Activated CD4-positive, CD25-positive, alpha-beta regulatory T cell treated with anti-CD3 and anti-CD28 coated beads, Interleukin-2, amount 50 U/mL, for 16 hours (primary cell): ENCODE results near the gene SMYD3.
"Not testable (repeated sequence)": the region's sequence is repeated elsewhere in the genome, so short reads cannot be mapped to it uniquely, and the experiment has no call there.

Experiments used
- DNase-seq: peaks from one replicate; pipeline ENCODE4 v3.0.0-alpha.2; 2020; ENCODE audit warnings: low read depth, low spot score

The SMYD3 gene

DNA sequence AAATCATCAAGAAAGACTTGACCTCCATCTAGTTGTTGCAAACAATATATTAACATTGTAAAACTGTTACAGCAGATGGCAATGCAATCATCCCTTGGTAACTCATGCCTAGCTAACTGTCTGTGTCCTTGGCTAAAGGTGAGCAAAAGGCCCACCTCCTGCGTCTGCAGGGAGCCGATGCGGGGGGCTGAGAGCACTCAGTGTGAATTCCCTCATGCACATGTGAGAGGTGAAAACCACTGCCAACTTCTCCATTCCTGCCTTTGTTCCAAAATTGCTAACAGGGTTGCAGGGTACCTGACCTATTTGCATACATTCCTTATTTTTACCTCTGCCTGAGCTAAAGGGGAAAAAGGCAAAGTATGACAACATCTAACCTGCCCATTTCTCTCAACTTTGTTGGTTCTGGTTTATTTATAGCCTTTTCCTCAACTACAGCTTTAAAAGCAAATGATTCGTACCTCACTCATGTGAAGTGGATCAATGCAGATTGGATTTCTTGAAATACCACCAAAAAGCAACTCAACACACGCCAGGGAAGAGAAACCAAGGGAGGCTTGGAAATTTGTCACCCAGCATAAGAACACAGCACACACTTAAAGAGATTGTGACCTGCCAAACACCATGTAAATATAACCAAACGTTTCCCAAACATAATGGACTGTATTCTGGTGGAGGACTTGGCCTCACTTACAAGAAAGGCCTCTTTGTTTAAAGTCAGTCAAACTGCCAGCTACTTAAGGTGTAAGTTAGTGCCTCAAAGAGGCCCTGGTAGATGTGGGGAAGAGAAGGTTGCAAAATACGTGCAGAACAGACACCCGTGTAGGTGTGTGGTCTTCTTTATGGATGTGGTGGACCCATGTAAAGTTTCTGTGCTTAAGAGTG lies 651.0 kb downstream of the SMYD3 start:
- DNase-seq: no peak

DNA sequence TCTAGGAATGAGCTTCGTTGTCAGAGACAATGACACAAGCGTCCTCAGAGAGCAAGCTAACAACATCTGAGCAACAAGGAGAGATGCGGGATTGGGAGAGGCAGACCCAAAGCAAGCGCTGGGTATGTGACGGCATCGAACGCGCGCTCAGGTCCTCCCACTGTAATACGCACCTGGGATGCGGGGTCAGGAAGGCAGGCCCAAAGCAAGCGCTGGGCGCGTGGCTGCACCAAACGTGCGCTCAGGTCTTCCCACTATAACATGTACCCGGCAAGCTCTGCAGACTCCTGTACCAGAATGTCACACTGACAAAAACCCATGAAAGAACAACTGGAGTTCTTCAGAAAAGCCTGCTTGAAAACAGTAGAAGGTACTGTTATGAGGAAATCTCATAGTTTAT lies 653.8 kb downstream of the SMYD3 start:
- DNase-seq: no peak

DNA sequence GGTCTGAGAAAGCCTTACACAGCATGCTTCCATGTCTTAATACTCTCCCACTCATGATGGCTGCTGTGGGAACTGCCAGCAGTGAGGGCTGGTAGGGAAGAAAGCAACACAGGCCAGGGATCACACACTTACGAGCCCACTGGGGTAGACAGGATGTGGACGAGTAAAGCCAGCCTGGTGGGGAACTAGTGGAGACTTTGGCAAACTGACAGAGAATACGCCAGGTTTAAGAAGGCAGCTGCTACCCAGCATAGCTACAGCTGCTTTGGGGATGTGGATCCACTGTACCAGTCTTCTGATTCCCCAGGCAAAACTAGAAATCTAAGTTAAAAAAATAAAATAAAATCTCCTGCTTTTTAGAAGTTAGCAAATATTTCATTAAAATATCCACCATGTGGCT lies 664.0 kb downstream of the SMYD3 start:
- no peak for DNase-seq

DNA sequence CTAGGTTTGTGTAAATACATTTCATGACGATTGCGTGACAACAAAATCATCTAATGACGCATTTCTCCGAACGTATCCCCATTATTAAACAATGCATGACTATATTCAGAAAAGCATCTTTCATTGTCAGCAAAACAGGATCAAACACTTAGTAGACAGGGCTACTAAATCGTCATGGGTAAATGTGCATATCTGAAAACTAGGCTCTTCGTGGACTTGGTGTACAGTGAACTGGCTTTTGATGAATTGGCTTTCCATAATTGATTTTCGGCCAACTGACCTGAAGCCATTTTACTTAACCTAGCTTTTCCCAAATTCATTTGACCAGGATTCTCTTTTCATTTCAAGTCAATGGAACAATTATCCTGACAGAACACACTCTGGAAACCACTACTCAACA lies 665.0 kb downstream of the SMYD3 start:
- no peak for DNase-seq

DNA sequence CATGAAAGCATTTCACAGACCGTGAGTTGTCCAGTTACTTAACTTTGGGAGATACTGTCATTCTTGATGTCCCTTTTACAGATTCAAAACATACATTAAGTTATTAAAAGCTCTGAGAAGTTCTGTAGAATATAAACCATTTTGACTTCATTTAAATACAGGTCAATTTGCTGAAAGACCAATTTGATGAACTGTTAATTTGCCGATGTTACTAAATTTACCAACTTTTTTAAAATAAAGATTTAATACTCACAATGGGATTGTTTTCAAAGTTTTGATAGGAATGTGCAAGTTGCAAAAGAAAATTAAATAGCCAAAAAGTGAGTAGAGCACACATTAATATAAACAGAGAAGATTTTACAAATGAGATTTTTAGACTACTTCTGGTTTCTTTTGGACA lies 666.1 kb downstream of the SMYD3 start:
- DNase-seq: no peak

DNA sequence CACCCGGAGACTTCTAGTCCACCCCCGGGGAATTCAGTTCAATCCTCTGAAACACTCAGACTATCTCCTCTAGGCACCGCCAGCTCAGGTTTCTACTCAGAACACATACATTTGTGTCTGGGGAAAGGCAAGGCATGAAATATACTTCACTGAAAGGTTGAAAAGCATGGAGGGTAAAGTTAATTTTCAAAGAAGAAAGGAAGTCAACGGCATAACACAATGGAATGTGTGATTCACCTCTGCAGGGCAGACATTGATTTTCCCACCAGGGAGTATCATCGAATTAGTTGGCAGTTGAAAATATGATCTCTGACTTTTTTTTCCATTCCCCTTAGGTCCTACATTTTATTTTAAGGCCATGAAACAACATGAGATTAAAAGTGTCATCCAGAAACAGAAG lies 669.4 kb downstream of the SMYD3 start:
- no peak for DNase-seq

DNA sequence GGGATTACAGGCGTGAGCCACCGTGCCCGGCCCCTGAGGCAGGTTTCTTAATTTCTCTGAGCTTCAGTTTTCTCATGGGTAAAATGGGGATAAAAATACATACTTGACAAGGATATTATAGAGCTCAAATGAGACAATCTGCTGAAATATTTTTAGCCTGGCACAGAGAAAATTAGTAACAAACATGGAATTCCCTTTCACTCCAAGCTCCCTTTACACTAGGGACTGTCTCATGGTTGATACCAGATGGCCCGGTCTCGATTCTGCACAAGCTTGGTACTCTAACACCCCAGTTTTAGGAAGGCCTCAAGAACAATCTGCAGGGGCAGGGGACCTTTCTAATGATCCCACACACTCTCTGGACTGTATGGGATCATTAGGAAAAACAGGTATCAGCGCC lies 671.7 kb downstream of the SMYD3 start:
- DNase-seq: no peak

DNA sequence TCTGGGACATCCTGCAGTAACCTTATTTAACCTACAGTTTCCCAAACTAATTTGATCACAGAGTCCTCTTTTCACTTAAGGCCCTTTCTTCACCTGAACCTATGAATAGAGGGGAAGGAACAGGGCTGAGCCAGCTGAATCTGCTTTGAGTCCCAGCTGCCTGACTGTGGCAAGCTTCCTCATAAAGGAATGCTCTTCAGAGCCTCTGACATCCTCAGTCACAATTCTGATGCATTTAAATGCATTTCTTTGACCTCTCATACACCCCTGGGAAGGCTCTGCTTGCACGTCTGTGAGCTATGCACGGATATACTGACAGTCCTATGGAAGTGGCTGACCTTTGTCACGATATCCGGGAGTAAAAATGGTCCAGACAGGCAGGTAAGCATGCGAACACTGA lies 673.1 kb downstream of the SMYD3 start:
- DNase-seq: no peak

DNA sequence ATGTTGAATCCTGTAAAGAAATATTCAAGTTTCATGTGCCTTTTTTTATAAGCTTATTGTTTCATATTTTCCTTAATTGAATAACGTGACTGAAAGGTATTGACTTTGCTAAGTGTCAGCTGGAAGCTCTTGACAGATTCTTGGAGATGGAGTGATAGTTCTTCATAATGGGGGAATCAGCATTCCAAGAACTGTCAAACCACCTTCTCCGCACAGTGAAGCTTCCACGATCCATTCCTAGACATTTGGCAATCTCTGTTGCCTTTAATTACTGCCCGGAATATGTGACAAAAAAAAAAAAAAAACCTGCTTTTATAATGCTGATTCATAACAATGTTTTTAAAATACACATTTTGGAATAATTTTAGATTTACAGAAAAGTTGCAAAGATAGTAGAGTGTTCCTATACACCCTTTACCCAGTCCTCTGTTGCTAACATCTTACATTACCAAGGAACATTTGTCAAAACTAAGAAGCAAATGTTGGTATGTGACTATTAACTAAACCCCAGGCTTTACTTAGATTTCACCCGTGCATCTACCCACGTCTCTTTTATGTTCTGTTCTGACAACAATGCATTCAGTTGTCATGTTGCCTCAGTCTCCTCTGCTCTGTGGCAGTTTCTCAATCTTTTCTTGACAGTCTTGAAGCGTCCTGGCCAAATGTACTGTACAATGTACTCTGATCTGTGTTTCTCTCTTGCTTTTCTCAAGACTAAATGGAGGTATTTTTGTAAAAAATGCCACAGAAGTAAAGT lies 674.1 kb downstream of the SMYD3 start:
- DNase-seq: no peak

DNA sequence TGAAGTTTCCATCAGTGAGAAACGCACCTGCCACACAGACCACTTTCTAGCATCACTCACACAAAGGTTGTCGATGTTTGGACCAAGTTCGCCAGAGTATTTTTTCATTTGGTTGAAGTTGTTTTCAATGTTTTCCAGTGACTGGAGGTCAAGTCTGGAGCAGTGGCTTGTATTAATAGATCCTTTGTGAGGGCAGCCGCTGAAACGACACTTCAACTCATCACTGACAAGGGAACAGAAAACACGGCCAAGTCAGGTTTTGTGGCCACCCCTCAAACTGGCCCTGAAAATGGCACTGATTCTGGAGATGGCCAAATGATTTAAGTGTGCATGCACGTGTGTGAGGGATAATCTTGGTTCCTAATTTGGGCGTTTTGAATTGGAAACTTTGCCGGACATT lies 675.6 kb downstream of the SMYD3 start:
- no peak for DNase-seq

DNA sequence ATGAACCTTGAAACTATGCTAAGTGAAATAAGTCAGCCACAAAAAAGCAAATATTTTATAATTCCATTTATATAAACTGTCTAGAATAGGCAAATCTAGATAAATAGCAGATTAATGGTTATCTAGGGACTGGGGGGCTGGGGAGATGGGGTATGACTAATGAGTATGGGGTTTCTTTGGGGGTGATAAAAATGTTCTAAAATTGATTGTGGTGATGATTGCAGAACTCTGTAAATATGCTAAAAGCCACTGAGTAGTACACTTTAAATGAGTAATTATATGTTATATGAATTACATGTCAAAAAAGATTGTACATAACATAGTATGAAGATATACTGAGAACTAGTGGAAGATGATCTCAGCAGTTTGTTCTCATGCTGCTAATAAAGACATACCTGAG lies 677.3 kb downstream of the SMYD3 start:
- no peak for DNase-seq

DNA sequence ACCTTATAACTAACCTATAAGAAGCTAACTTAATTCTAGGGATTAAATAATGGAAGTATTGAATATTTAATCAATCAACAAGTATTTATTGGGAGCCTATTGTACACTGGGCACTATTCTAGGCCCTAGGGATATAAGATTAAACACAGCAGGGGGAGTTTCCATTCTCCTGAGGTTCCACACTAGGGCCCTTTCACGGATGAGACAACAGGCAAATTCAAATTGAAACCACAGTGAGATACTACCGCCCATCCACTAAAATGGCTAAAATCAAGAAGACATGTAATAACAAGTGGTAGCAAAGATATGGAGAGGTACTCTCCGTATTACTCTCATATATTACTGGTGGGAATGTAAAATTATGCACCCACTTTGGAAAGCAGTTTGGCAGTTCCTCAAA lies 677.9 kb downstream of the SMYD3 start:
- no peak for DNase-seq

DNA sequence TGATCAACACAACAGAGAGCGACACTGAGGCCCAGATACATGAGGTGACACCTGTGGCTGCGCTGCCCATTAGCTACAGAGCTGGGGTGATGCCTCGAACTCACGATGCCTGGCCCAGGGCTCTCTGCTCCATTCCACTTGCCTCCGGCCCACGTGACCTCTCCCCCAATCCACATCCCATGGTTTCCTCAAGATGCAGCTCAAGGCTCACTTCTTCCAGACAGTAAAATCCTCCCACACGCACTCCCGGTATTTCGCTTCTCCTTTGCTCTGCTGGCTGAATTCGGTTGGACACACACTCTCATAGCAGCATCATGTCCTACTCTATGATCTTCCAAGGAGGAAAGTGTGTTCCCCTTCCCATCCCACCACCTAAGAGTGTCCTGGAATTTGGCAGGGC lies 679.8 kb downstream of the SMYD3 start:
- no peak for DNase-seq

DNA sequence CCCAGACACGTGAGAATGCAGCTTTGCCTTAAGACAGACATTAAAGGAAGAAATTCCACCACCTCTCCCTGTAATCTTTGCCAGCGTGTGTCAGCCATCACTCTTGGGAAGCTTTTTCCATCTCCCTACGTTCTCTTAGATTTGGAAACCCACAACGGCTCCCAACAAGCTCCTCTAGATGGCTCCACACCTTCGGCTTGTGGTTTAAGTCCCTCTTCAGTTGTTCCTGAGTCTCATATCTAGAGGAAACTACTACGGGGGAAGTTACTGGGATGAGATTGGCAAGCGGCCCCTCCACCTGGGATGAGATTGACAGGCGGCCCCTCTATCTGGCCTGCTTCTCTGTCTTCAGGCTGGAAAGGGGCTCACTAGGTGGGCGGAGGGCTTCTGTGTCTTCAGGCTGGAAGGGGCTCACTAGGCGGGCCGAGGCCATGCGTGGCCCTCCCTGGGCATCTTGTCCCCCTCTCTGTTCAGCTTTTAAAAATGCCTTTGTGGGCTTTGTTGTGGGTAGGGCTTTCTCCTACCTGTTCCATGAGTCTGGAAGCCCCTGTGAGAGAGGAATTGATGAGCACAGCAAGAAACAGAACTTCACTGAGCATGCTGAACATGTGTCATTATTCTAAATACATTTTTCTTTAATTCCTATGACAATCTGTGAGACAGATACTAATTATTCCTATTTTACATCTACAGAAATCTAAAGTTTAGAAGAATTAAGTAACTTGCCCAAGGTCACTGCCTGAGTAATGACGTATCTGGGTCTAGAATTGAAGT lies 681.8 kb downstream of the SMYD3 start:
- DNase-seq: no peak

DNA sequence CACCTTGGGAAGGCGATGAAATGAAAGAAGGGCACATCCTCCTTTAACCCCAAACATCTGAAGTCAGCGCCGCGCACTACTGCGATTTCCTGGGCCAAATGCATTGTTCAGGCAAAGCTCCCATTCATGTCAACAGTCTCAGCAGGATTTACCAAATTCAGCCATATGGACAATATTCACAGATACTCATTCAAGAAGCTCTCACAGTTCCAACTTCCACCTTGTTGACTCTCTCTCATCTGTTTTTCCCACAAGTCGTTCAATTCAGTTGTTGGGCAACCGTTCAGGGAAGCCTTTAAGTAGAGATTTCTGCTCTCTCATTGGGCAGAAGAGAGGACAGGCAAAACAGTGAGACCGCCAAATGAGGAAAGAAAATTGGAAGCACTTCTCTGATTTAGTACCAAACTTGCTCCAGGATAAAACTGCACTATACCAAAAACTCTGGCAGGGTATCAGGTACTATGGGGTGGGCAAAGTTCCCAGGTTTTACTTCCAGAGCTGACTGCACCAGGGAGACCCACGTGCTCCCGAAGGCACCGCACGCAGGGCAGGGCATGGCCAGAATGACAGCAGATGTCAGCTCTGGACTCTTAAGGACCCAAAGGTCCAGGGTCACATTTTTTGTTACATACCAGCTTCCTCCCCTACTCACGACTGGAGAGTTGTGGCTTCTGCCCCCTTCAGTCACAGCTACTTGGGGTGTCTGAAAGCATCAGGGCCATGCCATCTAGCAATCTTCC lies 683.5 kb downstream of the SMYD3 start:
- no peak for DNase-seq

DNA sequence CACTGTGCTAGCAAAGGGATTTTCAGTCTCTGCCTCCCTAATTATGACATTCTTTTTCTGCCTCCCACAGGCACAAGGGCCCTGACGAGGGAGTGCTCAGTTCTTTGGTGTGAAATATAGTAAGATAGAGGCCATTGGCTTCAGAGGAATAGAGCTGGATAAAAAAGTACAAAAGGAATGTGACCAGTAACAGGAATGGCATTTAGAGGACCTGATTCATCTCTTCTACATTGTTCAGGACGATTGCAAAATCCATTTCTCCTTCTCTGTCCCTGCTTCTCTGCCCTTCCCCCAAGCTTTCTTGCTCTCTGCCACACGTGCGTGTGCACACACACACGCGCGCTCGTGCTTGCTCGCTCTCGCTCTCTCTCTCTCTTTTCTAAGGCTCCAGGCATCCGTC lies 684.1 kb downstream of the SMYD3 start:
- DNase-seq: no peak

DNA sequence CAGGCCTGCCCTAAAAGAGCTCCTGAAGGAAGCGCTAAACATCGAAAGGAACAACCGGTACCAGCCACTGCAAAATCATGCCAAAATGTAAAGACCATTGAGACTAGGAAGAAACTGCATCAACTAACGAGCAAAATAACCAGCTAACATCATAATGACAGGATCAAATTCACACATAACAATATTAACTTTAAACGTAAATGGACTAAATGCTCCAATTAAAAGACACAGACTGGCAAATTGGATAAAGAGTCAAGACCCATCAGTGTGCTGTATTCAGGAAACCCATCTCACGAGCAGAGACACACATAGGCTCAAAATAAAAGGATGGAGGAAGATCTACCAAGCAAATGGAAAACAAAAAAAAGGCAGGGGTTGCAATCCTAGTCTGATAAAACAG lies 688.7 kb downstream of the SMYD3 start:
- not testable (repeated sequence) for DNase-seq

DNA sequence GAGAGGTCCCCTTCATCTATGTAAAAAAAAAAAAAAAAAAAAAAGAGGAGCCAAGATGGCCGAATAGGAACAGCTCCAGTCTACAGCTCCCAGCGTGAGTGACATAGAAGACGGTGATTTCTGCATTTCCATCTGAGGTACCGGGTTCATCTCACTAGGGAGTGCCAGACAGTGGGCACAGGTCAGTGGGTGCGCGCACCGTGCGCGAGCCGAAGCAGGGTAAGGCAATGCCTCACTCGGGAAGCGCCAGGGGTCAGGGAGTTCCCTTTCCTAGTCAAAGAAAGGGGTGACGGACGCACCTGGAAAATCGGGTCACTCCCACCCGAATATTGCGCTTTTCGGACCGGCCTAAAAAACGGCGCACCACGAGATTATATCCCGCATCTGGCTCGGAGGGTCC lies 690.6 kb downstream of the SMYD3 start:
- not testable (repeated sequence) for DNase-seq

DNA sequence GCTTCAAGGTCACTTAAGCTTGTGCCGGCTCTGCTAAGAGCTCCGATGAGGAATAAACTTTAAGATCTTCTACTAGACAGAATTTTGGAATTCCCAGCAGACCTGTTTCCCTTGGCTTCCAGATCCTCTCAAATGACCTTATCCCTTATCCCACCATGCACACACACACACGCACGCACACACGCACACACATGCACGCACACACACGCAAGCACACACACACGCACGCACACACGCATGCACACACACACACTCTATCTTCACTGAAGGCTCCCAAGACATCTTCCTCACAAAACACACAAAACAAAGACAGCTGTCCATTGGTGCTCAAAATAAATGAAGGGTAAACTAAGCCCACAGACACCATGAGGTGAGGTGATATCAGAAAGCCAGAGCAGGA lies 692.4 kb downstream of the SMYD3 start:
- no peak for DNase-seq

DNA sequence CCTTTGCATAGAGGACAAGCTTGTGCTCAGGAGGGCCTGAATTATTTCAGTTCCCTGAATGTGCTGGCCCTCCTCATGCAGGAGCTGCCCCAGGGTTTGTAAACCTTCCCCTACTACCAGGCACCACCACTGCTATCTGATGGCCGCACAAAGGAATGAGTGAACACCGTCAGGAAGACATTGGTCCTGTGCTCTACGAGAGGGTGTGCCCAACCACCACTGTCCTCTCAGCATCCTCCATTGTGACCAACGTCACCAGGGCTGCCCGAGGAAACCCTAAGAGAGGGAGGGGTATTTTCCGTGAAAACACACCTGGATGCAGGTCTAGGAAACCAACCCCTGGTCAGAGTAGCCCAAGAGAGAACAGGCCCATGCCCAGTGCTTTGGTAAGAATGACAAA lies 694.8 kb downstream of the SMYD3 start:
- no peak for DNase-seq

DNA sequence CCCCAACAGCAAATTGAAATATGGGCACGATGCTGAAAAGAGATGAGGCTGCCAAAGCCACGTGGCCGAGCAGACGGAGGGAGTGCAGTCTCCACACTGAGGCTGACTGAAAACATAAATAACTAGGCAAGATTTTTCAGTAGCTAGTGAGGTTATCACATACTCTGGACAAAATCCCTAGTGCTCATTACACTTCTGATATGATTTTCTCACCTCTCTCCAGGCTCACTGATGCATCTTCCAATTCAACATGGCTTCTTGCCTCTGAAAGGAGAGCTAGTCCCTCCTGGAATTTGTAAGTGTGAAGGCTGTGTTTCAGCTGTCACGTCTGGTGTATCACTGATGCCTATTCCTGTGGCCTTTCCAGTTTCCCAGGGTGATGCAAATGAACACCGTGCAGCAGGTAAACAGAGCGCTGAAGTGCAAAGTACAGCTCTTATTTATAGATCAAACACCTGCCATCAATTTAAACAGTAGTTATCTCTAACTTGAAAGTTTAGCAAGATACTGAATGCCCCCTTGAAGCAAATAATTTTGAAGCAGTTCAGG lies 696.2 kb downstream of the SMYD3 start:
- no peak for DNase-seq
